CD4-positive, alpha-beta T cell (primary cell): ENCODE results near the gene MINDY1. TPM values are rescaled to one million over a fixed set of nuclear protein-coding genes. Genes with fewer than 3 reads are reported as not detected.

ENCODE experiments used
- ATAC-seq: fragments of 200-7000 bp; cut with Tn5 transposase; one replicate; pipeline ENCODE4 v1.10.0; 2022; ENCODE audit warnings: mild to moderate bottlenecking; ENCODE audit not compliant: poor library complexity
- CTCF ChIA-PET: fragments of 350-600 bp; sonication (Branson Sonifier 250); formaldehyde crosslinking; loops from one replicate; lab custom pipeline; 2021; ENCODE audit warnings: antibody characterized with exemption, inconsistent platforms; lab: Charles Lee
- POLR2A ChIA-PET: fragments of 350-600 bp; sonication (Branson Sonifier 250); formaldehyde crosslinking; loops from one replicate; lab custom pipeline; 2021; ENCODE audit warnings: antibody characterized with exemption, inconsistent platforms; lab: Charles Lee
- DNase-seq, 14 experiments: peaks; one replicate each; pipeline ENCODE4 v3.0.0-alpha.2; 2013 to 2020; ENCODE audit warnings: mixed read lengths in 2 of 14
- H3K27ac ChIP-seq, 2 donors: one replicate each; pipeline versions ENCODE4 v1.5.1 to v1.7.0; 2013; ENCODE audit warnings: low read length in 2 of 2, low read depth in 1 of 2, mild to moderate bottlenecking in 1 of 2
- H3K27me3 ChIP-seq, 2 experiments: 1 replicate in 1 of 2; 2 replicates in 1 of 2; pipeline versions ENCODE4 v1.6.1 to v1.7.0; 2013; ENCODE audit warnings: low read length in 2 of 2, control low read depth in 1 of 2, mild to moderate bottlenecking in 1 of 2, moderate library complexity in 1 of 2; ENCODE audit not compliant: insufficient read depth in 2 of 2, control insufficient read depth in 1 of 2
- H3K36me3 ChIP-seq: one replicate; pipeline ENCODE4 v1.6.1; 2013; ENCODE audit warnings: low read length, control low read depth; ENCODE audit not compliant: insufficient read depth
- H3K4me1 ChIP-seq: one replicate; pipeline ENCODE4 v1.6.1; 2013; ENCODE audit warnings: low read length, control low read depth; ENCODE audit not compliant: insufficient read depth
- H3K4me3 ChIP-seq: one replicate; pipeline ENCODE4 v1.5.1; 2013; ENCODE audit warnings: mild to moderate bottlenecking, low read length, moderate library complexity
- H3K9me3 ChIP-seq, 2 experiments: 1 replicate in 1 of 2; 2 replicates in 1 of 2; pipeline versions ENCODE4 v1.6.1 to v1.7.0; 2013; ENCODE audit warnings: low read length in 2 of 2, mild to moderate bottlenecking in 2 of 2, control low read depth in 1 of 2, moderate library complexity in 1 of 2; ENCODE audit not compliant: control insufficient read depth in 1 of 2, insufficient read depth in 1 of 2
- H3K27ac Mint-ChIP-seq: one replicate; pipeline ENCODE4 v1.8.0; 2020; ENCODE audit warnings: mixed read lengths
- H3K27me3 Mint-ChIP-seq: one replicate; pipeline ENCODE4 v1.8.0; 2021; ENCODE audit warnings: mixed read lengths
- H3K36me3 Mint-ChIP-seq: one replicate; pipeline ENCODE4 v1.8.0; 2021; ENCODE audit warnings: low read depth, mixed read lengths
- H3K4me1 Mint-ChIP-seq: one replicate; pipeline ENCODE4 v1.8.0; 2021; ENCODE audit warnings: low read depth, mixed read lengths
- H3K4me3 Mint-ChIP-seq: one replicate; pipeline ENCODE4 v1.8.0; 2020; ENCODE audit warnings: mild to moderate bottlenecking, mixed read lengths
- H3K9me3 Mint-ChIP-seq: one replicate; pipeline ENCODE4 v1.8.0; 2020; ENCODE audit warnings: mixed read lengths
- CTCF ChIP-seq: fragments of 200-600 bp; IDR thresholded peaks from one replicate; pipeline ENCODE4 v1.8.0; 2022; ENCODE audit warnings: antibody characterized with exemption, mild to moderate bottlenecking
- intact Hi-C, 2 experiments: fragments of 100-400 bp; cut with DNase I in 1 of 2; cut with micrococcal nuclease in 1 of 2; formaldehyde crosslinking; loops; one replicate each; pipeline versions ENCODE4 v1.15.1 to v1.9.0; 2023 to 2025; cut with DNase I, micrococcal nuclease
- total RNA-seq, 174 experiments: library from RNA in 2 of 174; stranded (reverse) in 2 of 174; gene quantifications; one replicate each; pipeline ENCODE4 v1.2.3 and lab custom pipeline; 2021 to 2026

The MINDY1 gene
- total RNA-seq, 2 experiments from 2014 or later, result 7.8 to 9.2 TPM

GRCh38 chr1:150981805-150982712 is 24.6 kb downstream of the MINDY1 start, which contains the start of gene ANXA9:
Gene ANXA9, plus strand, starts transcription at chr1:150982292. Its CDS starts 814 bp downstream, at chr1:150983106.
- Mint-ChIP-seq H3K36me3 (no peaks in the 10 kb centered on the region), H3K27me3 (no peaks in the 10 kb centered on the region), H3K27ac (no peak within 1 kb of the TSS), H3K4me1 (peaks cover 21% of the 10 kb centered on the region), H3K4me3 (no peak within 1 kb of the TSS), H3K9me3 (no peaks in the 10 kb centered on the region)
- H3K36me3 ChIP-seq, result no peaks in the 10 kb centered on the region
- H3K27me3 ChIP-seq, result no peaks in the 10 kb centered on the region
- no peaks in the 10 kb centered on the region for H3K9me3 ChIP-seq
- no peak for TF ChIP-seq CTCF
- intact Hi-C loops, result no loop called here
- DNase-seq (no peak), ATAC-seq (no peak)
- H3K27ac ChIP-seq, result no peak within 1 kb of the TSS
- peaks cover 26% of the 10 kb centered on the region for H3K4me1 ChIP-seq
- H3K4me3 ChIP-seq, result no peak within 1 kb of the TSS
- ChIA-PET POLR2A (interaction anchor here (1.1 kb wide), 1 partner anchor 17 kb away, joined by 3 read pairs; no protein-coding TSS in a partner anchor), CTCF (no interaction called here)

GRCh38 chr1:150981177-150981804 is 25.4 kb downstream of the MINDY1 start:
- POLR2A ChIA-PET, result no interaction called here
- no peaks in the 10 kb centered on the region for H3K27me3 ChIP-seq
- H3K27ac Mint-ChIP-seq, result no peak overlapping the region
- intact Hi-C loops, result no loop called here
- no peak overlapping the region for H3K4me3 Mint-ChIP-seq
- no peaks in the 10 kb centered on the region for H3K9me3 Mint-ChIP-seq
- H3K4me1 Mint-ChIP-seq, result peaks cover 28% of the 10 kb centered on the region
- peaks cover 34% of the 10 kb centered on the region for H3K4me1 ChIP-seq
- CTCF ChIA-PET, result no interaction called here
- H3K36me3 ChIP-seq, result no peaks in the 10 kb centered on the region
- H3K27ac ChIP-seq, result no peak overlapping the region
- no peaks in the 10 kb centered on the region for H3K9me3 ChIP-seq
- DNase-seq, result no peak
- H3K27me3 Mint-ChIP-seq, result no peaks in the 10 kb centered on the region
- H3K4me3 ChIP-seq, result no peak overlapping the region
- TF ChIP-seq CTCF, result no peak
- no peak for ATAC-seq
- H3K36me3 Mint-ChIP-seq, result no peaks in the 10 kb centered on the region
